ENCODE results near the gene ADCYAP1R1.

ADCYAP1R1 gene

GRCh38 chr7:31160941-31161340, 108.8 kb downstream of the ADCYAP1R1 start:
- H3K27ac Mint-ChIP-seq: no peak overlapping the region

More at GRCh38 chr7:31160941-31161340, 108.8 kb downstream of the ADCYAP1R1 start:
- CTCF ChIA-PET: no interaction called here
- no peaks in the 10 kb centered on the region for H3K27me3 Mint-ChIP-seq
- H3K4me3 Mint-ChIP-seq: no peak overlapping the region
- H3K9me3 Mint-ChIP-seq: no peaks in the 10 kb centered on the region
- no peaks in the 10 kb centered on the region for H3K4me1 Mint-ChIP-seq
- no peak for DNase-seq
- no peaks in the 10 kb centered on the region for H3K36me3 Mint-ChIP-seq
